Left ventricle myocardium inferior (tissue), 1 donor: ENCODE measurements around the gene SERAC1. TPM values are rescaled to one million over a fixed set of nuclear protein-coding genes. Genes with fewer than 3 reads are reported as not detected.
"Not testable (repeated sequence)": the region's sequence is repeated elsewhere in the genome, so short reads cannot be mapped to it uniquely, and the experiment has no call there.

ENCODE experiments used
- DNase-seq: peaks from one replicate; pipeline ENCODE4 v3.0.0-alpha.2; 2020
- H3K27ac ChIP-seq: fragments of 200-600 bp; replicated peaks from 2 replicates; pipeline ENCODE4 v1.8.0; 2021
- H3K27me3 ChIP-seq: fragments of 200-600 bp; 2 replicates; pipeline ENCODE4 v1.8.0; 2021; ENCODE audit warnings: low read depth
- H3K36me3 ChIP-seq: fragments of 200-600 bp; 2 replicates; pipeline ENCODE4 v1.8.0; 2021
- H3K4me1 ChIP-seq: fragments of 200-600 bp; 2 replicates; pipeline ENCODE4 v1.8.0; 2021
- H3K4me3 ChIP-seq: fragments of 200-600 bp; 2 replicates; pipeline ENCODE4 v1.8.0; 2021; ENCODE audit warnings: mild to moderate bottlenecking, moderate library complexity
- H3K9me3 ChIP-seq: fragments of 200-600 bp; replicated peaks from 2 replicates; pipeline ENCODE4 v1.8.0; 2021
- CTCF ChIP-seq: fragments of 200-600 bp; IDR thresholded peaks from 2 replicates; pipeline ENCODE4 v1.8.0; 2021; ENCODE audit warnings: antibody characterized with exemption, mild to moderate bottlenecking, borderline replicate concordance
- intact Hi-C: fragments of 100-400 bp; cut with micrococcal nuclease; formaldehyde crosslinking; loops from one replicate; pipeline ENCODE4 v1.11.0; 2022
- total RNA-seq: library from RNA; stranded (reverse); fragmentation: NEBNext Ultra II Directional; extraction: Animal tissue kit (Norgen Biotek cat#: 25700); gene quantifications from one replicate; pipeline ENCODE4 v1.2.1, GENCODE V29; 2021
- donor health status: DM: no; HTN: yes; CAD: no; lungs with severe emphysema.

SERAC1 gene
- total RNA-seq, 1 donor from 2014 or later, result 5.1 TPM

- no peaks in the 10 kb centered on the region for H3K27me3 ChIP-seq
- H3K27ac ChIP-seq, result no peak overlapping the region
- intact Hi-C loops, result no loop called here
- H3K9me3 ChIP-seq, result no peaks in the 10 kb centered on the region
- peaks cover 13% of the 10 kb centered on the region for H3K4me1 ChIP-seq
- H3K4me3 ChIP-seq, result no peak overlapping the region
- TF ChIP-seq CTCF, result no peak
- H3K36me3 ChIP-seq, result peaks cover 16% of the 10 kb centered on the region
- no peak for DNase-seq
Measured at GRCh38 chr6:158175111-158175510, 7.0 kb upstream of the SERAC1 start.

DNA sequence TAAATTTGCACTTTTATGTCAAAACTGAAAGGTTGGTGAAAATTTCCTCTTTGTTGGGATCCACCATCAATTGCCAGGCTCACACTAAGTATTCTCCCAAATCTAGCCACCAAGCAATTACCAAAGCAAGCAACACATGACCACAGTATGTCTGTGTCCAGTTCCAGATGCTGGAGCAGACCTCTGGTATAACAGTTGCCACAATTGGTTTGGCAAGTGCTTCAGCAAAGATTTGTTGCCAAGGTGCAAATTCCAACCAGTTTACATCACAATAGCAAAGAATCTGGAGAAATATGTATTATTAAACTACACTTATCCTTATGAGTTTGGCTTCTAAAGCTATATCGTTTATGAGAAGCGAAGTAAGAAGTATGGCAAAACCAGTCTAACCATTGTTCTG is 6.5 kb upstream of the SERAC1 start:
- no peaks in the 10 kb centered on the region for H3K9me3 ChIP-seq
- no peaks in the 10 kb centered on the region for H3K27me3 ChIP-seq
- intact Hi-C loops, result no loop called here
- no peak for DNase-seq
- H3K4me1 ChIP-seq, result peaks cover 13% of the 10 kb centered on the region
- peaks cover 16% of the 10 kb centered on the region for H3K36me3 ChIP-seq
- H3K27ac ChIP-seq, result no peak overlapping the region
- H3K4me3 ChIP-seq, result no peak overlapping the region
- TF ChIP-seq CTCF, result no peak

GRCh38 chr6:158174024-158174423 is 6.0 kb upstream of the SERAC1 start:
- H3K36me3 ChIP-seq, result peaks cover 16% of the 10 kb centered on the region
- no peaks in the 10 kb centered on the region for H3K9me3 ChIP-seq
- no peaks in the 10 kb centered on the region for H3K27me3 ChIP-seq
- TF ChIP-seq CTCF, result no peak
- DNase-seq, result no peak
- intact Hi-C loops, result no loop called here
- no peak overlapping the region for H3K4me3 ChIP-seq
- peaks cover 13% of the 10 kb centered on the region for H3K4me1 ChIP-seq
- no peak overlapping the region for H3K27ac ChIP-seq

DNA sequence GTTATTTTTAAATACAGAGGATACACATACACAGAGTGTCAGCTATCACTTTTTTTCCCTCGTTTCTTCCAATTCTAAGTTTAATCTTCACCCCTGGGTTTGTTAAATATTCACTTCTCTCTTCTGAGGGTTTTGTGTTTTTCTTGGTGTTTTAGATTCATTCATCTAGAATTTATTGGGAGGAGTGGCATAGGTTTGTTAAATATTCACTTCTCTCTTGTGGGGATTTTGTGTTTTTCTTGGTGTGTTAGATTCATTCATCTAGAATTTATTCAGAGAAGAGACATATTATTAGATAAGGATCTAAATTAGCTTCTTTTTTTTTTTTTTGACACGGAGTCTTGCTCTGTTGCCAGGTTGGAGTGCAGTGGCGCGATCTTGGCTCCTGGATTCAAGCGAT is 3.9 kb upstream of the SERAC1 start:
- H3K4me1 ChIP-seq, result peaks cover 34% of the 10 kb centered on the region
- H3K27ac ChIP-seq, result no peak overlapping the region
- no peaks in the 10 kb centered on the region for H3K9me3 ChIP-seq
- intact Hi-C loops, result no loop called here
- DNase-seq, result no peak
- H3K36me3 ChIP-seq, result peaks cover 16% of the 10 kb centered on the region
- no peaks in the 10 kb centered on the region for H3K27me3 ChIP-seq
- TF ChIP-seq CTCF, result no peak
- H3K4me3 ChIP-seq, result no peak overlapping the region

GRCh38 chr6:158170656-158171081 is 2.6 kb upstream of the SERAC1 start:
- TF ChIP-seq CTCF, result no peak
- Histone ChIP-seq H3K4me3 (no peak overlapping the region), H3K36me3 (peaks cover 11% of the 10 kb centered on the region), H3K27me3 (no peaks in the 10 kb centered on the region), H3K9me3 (no peaks in the 10 kb centered on the region), H3K4me1 (peaks cover 38% of the 10 kb centered on the region), H3K27ac (peak overlapping the region; percentile 25)
- intact Hi-C loops, result no loop called here
- no peak for DNase-seq

DNA sequence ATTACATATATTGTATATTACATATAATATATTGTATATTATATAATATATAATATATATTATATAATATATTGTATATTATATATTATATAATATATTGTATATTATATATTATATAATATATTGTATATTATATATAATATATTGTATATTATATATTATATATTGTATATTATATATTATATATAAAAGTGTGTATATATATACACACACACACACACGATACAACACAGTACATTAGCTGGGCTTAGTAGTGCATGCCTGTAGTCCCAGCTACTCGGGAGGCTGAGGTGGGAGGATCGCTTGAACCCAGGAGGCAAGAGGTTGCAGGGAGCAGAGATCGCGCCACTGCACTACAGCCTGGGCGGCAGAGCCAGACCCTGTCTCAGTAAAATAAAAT is 1.6 kb upstream of the SERAC1 start:
- Histone ChIP-seq H3K4me1 (peaks cover 36% of the 10 kb centered on the region), H3K27ac (peak overlapping the region; percentile 3)
- H3K36me3 ChIP-seq, H3K4me3 ChIP-seq, intact Hi-C loops, H3K27me3 ChIP-seq, DNase-seq, H3K9me3 ChIP-seq: not testable (repeated sequence)
